Right lobe of liver (tissue), 6 donors: ENCODE results near the gene XRN2. TPM values are rescaled to one million over a fixed set of nuclear protein-coding genes. Genes with fewer than 3 reads are reported as not detected.

Source experiments
- ATAC-seq, 4 donors: fragments of 200-7000 bp; cut with Tn5 transposase; one replicate each; pipeline ENCODE4 v1.9.1; 2020; ENCODE audit warnings: mild to moderate bottlenecking in 4 of 4, moderate library complexity in 4 of 4
- DNase-seq, 3 donors: peaks; one replicate each; pipeline ENCODE4 v3.0.0-alpha.2; 2020
- H3K27ac ChIP-seq, 3 donors: fragments of 200-600 bp; one replicate each; pipeline ENCODE4 v1.8.0; 2022
- H3K27me3 ChIP-seq, 2 donors: fragments of 200-600 bp; one replicate each; pipeline ENCODE4 v1.8.0; 2022
- H3K36me3 ChIP-seq, 4 donors: fragments of 200-600 bp; sonication (generic) in 1 of 4; one replicate each; pipeline versions ENCODE4 v1.5.1 to v1.8.0; 2017 to 2022; ENCODE audit warnings: control low read depth in 1 of 4
- H3K4me1 ChIP-seq, 4 donors: fragments of 200-600 bp; sonication (generic) in 1 of 4; one replicate each; pipeline versions ENCODE4 v1.5.1 to v1.8.0; 2017 to 2022; ENCODE audit warnings: control low read depth in 1 of 4
- H3K4me3 ChIP-seq, 3 donors: fragments of 200-600 bp; one replicate each; pipeline ENCODE4 v1.8.0; 2022
- H3K9me3 ChIP-seq, 4 donors: fragments of 200-600 bp; sonication (generic) in 1 of 4; one replicate each; pipeline versions ENCODE4 v1.5.1 to v1.8.0; 2017 to 2022; ENCODE audit warnings: control low read depth in 1 of 4
- POLR2A ChIP-seq: fragments of 450-650 bp; IDR thresholded peaks from one replicate; pipeline ENCODE4 v1.6.1; 2017; ENCODE audit warnings: antibody characterized with exemption, mild to moderate bottlenecking
- WGBS: methylation state at CpG from one replicate; pipeline ENCODE4 v1.1.6; 2018; ENCODE audit warnings: low coverage, low lambda C conversion rate; ENCODE audit not compliant: insufficient coverage; ENCODE audit errors: missing lambda C conversion rate; 5-methylcytosine and 5-hydroxymethylcytosine counted together
- intact Hi-C, 2 donors: fragments of 100-400 bp; cut with DNase I; formaldehyde crosslinking; loops; one replicate each; pipeline versions ENCODE4 v1.11.2 to v1.14.1; 2022
- total RNA-seq, 6 experiments: library from RNA; depleted of rRNA in 2 of 6; stranded (reverse); fragments of >200 nt in 2 of 6; fragmentation: NEBNext Ultra II Directional in 3 of 6; extraction: Animal tissue kit (Norgen Biotek cat#: 25700) in 3 of 6; gene quantifications; one replicate each; pipeline versions ENCODE4 v1.1.0 to v1.2.4, GENCODE V29; 2016 to 2023
- TF ChIP-seq, protein P1 (sequence below), 4 donors: fragments of 200-600 bp in 3 of 4; fragments of 450-650 bp in 1 of 4; IDR thresholded peaks; one replicate each; pipeline versions ENCODE4 v1.5.1 to v1.8.0; 2016 to 2022; ENCODE audit warnings: antibody characterized with exemption in 4 of 4, mild to moderate bottlenecking in 2 of 4
- donor health status: DM: no; HTN: yes; CAD: no.
- donor health status: DM: no; HTN: no; CAD: no.
- donor health status: DM: no; HTN: no; CAD: no.
- donor health status: DM: no; HTN: yes; CAD: no.
- donor health status: DM: no; HTN: yes; CAD: no.

Gene XRN2
- total RNA-seq, 6 experiments from 2014 or later, result 18.2 to 39.5 (median 26.7) TPM

DNA sequence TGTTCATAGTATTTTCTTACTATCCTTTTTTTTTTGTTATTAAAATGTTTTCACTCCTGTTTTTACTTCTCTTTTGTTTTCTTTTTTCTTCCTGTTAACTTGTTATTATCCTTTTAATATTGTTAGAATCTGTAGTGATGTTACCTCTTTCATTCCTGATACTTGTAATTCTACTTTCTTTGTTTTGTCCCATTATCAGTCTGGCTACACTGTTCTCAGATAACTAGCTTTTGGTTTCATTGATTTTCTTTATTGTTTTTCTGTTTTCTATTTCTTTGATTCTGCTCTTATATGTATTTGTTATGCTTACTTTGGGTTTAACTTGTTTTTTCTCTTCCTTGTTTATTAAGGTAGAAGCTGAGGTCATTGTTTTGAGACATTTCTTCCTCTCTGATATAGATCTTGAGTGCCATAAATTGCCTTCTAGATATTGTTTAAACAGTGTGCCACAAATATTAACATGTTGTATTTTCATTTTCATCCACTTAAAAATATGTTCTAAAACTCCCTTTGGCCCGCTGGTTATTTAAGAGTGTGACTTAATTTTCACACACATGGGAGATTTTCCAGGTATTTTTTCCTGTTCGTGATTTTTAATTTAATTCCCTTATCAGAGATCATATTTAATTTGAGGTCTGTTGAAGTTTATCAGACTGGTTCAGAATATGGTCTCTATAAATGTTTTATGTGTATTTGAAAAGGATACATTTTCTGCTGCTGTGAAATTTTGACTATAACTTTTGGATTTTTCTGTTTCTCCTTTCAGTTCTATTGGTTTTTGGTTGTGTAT is 6.7 kb downstream of the XRN2 start:
- ATAC-seq (no peak), DNase-seq (no peak)
- H3K4me3 ChIP-seq, result no peak overlapping the region
- H3K27me3 ChIP-seq, result no peaks in the 10 kb centered on the region
- 40% methylated on average over 2 of the region's 2 CpGs for WGBS
- H3K4me1 ChIP-seq, result peaks cover 0 to 26% (median 9%) of the 10 kb centered on the region in 4 donors
- no peak overlapping the region for H3K27ac ChIP-seq
- H3K9me3 ChIP-seq, result no peaks in the 10 kb centered on the region
- peaks cover 0 to 5% (median 0%) of the 10 kb centered on the region in 4 donors for H3K36me3 ChIP-seq
- intact Hi-C loops, result no loop called here
- no peak for TF ChIP-seq POLR2A
- TF ChIP-seq, protein P1, sequence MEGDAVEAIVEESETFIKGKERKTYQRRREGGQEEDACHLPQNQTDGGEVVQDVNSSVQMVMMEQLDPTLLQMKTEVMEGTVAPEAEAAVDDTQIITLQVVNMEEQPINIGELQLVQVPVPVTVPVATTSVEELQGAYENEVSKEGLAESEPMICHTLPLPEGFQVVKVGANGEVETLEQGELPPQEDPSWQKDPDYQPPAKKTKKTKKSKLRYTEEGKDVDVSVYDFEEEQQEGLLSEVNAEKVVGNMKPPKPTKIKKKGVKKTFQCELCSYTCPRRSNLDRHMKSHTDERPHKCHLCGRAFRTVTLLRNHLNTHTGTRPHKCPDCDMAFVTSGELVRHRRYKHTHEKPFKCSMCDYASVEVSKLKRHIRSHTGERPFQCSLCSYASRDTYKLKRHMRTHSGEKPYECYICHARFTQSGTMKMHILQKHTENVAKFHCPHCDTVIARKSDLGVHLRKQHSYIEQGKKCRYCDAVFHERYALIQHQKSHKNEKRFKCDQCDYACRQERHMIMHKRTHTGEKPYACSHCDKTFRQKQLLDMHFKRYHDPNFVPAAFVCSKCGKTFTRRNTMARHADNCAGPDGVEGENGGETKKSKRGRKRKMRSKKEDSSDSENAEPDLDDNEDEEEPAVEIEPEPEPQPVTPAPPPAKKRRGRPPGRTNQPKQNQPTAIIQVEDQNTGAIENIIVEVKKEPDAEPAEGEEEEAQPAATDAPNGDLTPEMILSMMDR (IDR thresholded peaks at IDR 0.05), result no peak

DNA sequence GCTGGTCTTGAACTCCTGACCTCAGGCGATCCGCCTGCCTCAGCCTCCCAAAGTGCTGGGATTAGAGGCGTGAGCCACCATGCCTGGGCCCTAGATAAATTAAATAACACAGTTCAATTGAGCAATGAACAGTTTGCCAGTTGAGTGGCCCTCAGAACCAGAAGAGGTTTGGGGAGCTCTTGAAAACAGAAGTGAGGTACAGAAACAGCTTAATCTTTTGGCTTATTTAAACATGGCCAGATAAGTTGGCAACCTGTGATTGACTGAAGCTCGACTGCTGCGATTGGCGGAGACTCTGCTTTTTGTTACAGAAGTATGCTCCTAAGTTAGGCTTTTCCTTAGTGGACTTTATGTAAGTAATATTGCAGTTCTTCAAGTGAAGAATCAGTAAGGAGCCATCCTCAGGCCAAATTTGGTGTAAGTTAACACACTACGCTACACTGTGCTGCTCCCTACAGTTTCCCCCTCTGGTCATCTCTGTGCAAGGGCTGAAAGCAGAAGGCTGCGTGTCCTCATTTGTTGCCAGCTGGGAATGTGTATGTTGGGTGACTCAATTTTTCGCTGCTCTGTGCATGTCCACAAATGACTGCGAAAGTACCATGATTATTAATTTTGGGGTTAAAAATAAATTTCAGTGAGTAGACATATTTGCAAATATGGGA is 9.8 kb downstream of the XRN2 start:
- Histone ChIP-seq H3K4me1 (peaks cover 0 to 41% (median 9%) of the 10 kb centered on the region in 4 donors), H3K36me3 (peaks cover 0 to 5% (median 0%) of the 10 kb centered on the region in 4 donors), H3K4me3 (no peak overlapping the region), H3K27ac (no peak overlapping the region), H3K9me3 (no peaks in the 10 kb centered on the region), H3K27me3 (no peaks in the 10 kb centered on the region)
- TF ChIP-seq POLR2A, result no peak
- TF ChIP-seq, protein P1 (IDR thresholded peaks at IDR 0.05), result no peak
- DNase-seq, result no peak
- 82% methylated on average over 10 of the region's 10 CpGs for WGBS
- intact Hi-C loops, result no loop called here
- ATAC-seq, result no peak

DNA sequence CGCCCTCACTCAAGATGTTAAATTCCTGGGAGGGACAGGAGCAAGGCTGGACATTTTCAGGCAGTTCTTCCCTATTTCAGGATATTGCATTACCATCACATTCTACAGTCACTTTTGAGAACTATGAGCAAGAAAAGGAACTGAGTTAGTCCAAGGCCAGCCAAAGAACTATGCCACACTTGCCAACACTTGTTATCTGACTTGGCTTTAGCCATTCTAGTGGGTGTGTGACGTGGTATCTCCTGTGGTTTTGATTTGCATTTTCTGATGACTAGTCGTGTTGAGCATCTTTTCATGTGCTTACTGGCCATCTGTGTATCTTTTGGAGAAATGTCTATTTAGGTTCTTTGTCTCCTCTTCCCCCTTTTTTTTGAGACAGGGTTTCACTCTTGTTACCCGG is 12.0 kb downstream of the XRN2 start:
- no peak overlapping the region for H3K27ac ChIP-seq
- peak in 3 of 4 donors; percentile 48 to 74 (median 58) for ATAC-seq

GRCh38 chr20:21322083-21322710 is 19.1 kb downstream of the XRN2 start:
- no peak for TF ChIP-seq POLR2A
- TF ChIP-seq, protein P1 (IDR thresholded peaks at IDR 0.05), result no peak
- no peak overlapping the region for H3K4me3 ChIP-seq
- H3K27ac ChIP-seq, result no peak overlapping the region
- ATAC-seq, result no peak
- H3K27me3 ChIP-seq, result no peaks in the 10 kb centered on the region
- H3K4me1 ChIP-seq, result peaks cover 0 to 47% (median 16%) of the 10 kb centered on the region in 4 donors
- no peaks in the 10 kb centered on the region for H3K9me3 ChIP-seq
- no peaks in the 10 kb centered on the region for H3K36me3 ChIP-seq
- intact Hi-C loops, result no loop called here
- DNase-seq, result no peak
- 95% methylated on average over 5 of the region's 5 CpGs for WGBS

More for the DNA sequence above, 12.0 kb downstream of the XRN2 start:
- TF ChIP-seq, protein P1 (IDR thresholded peaks at IDR 0.05), result no peak
- TF ChIP-seq POLR2A, result no peak
- H3K4me1 ChIP-seq, result peaks cover 0 to 55% (median 5%) of the 10 kb centered on the region in 4 donors
- no peak for DNase-seq
- WGBS, result 43% methylated on average over 3 of the region's 4 CpGs
- H3K27me3 ChIP-seq, result no peaks in the 10 kb centered on the region
- H3K4me3 ChIP-seq, result no peak overlapping the region
- no peaks in the 10 kb centered on the region for H3K36me3 ChIP-seq
- intact Hi-C loops, result no loop called here
- H3K9me3 ChIP-seq, result no peaks in the 10 kb centered on the region
